GM11168 (cell line): Measurements from ENCODE around the gene NXNL1.
"Not testable (repeated sequence)": the region's sequence is repeated elsewhere in the genome, so short reads cannot be mapped to it uniquely, and the experiment has no call there.

Experiments used
- in situ Hi-C: fragments of 300-500 bp; cut with MboI; formaldehyde crosslinking; loops from one replicate; pipeline ENCODE4 v1.12.0; 2022; ENCODE audit warnings: low sequenced_read_pairs; ENCODE audit not compliant: unreplicated experiment

The NXNL1 gene

GRCh38 chr19:17487284-17488121, 26.8 kb upstream of the NXNL1 start:
- in situ Hi-C loops, result no loop called here

GRCh38 chr19:17486545-17487240, 26.0 kb upstream of the NXNL1 start:
- in situ Hi-C loops, result no loop called here

- in situ Hi-C loops, result no loop called here
Observed at GRCh38 chr19:17484520-17485185, 23.9 kb upstream of the NXNL1 start.

- in situ Hi-C loops, result no loop called here
Observed at GRCh38 chr19:17483605-17484002, 22.9 kb upstream of the NXNL1 start.

- in situ Hi-C loops, result no loop called here
Observed at GRCh38 chr19:17482877-17483604, 22.3 kb upstream of the NXNL1 start.

- in situ Hi-C loops, result no loop called here
Observed at GRCh38 chr19:17481986-17482385, 21.3 kb upstream of the NXNL1 start.

GRCh38 chr19:17479325-17479791, 18.6 kb upstream of the NXNL1 start:
- in situ Hi-C loops, result no loop called here

GRCh38 chr19:17475541-17476115, 14.9 kb upstream of the NXNL1 start:
- in situ Hi-C loops, result no loop called here

- in situ Hi-C loops, result not testable (repeated sequence)
Observed at GRCh38 chr19:17475011-17475540, 14.3 kb upstream of the NXNL1 start.

GRCh38 chr19:17473041-17473440, 12.3 kb upstream of the NXNL1 start:
- in situ Hi-C loops, result no loop called here

- in situ Hi-C loops, result no loop called here
Observed at GRCh38 chr19:17471410-17472125, 10.8 kb upstream of the NXNL1 start.

- in situ Hi-C loops, result no loop called here
Observed at GRCh38 chr19:17470068-17470841, 9.5 kb upstream of the NXNL1 start, which contains the start of gene SLC27A1. Gene SLC27A1 (plus strand): TSS chr19:17470524. CDS start chr19:17470541, 17 bp downstream.

- in situ Hi-C loops, result no loop called here
Observed at GRCh38 chr19:17469481-17470067, 8.8 kb upstream of the NXNL1 start.

- in situ Hi-C loops, result no loop called here
Observed at GRCh38 chr19:17469092-17469480, 8.4 kb upstream of the NXNL1 start.

GRCh38 chr19:17468302-17469091, 7.8 kb upstream of the NXNL1 start:
- in situ Hi-C loops, result no loop called here

GRCh38 chr19:17467471-17468301, 7.0 kb upstream of the NXNL1 start:
- in situ Hi-C loops, result no loop called here
